Endothelial cell (in vitro differentiated cells): ENCODE measurements around the gene LRP1B. TPM values are rescaled to one million over a fixed set of nuclear protein-coding genes. Genes with fewer than 3 reads are reported as not detected.

Source experiments
- DNase-seq: peaks from one replicate; pipeline ENCODE4 v3.0.0; 2021; ENCODE audit warnings: low spot score
- H3K27ac Mint-ChIP-seq: one replicate; pipeline ENCODE4 v1.8.0; 2021; ENCODE audit warnings: mixed read lengths, inconsistent platforms; ENCODE audit not compliant: unreplicated experiment
- H3K27me3 Mint-ChIP-seq: one replicate; pipeline ENCODE4 v1.8.0; 2021; ENCODE audit warnings: mild to moderate bottlenecking, moderate library complexity, mixed read lengths, inconsistent platforms; ENCODE audit not compliant: unreplicated experiment
- H3K36me3 Mint-ChIP-seq: one replicate; pipeline ENCODE4 v1.8.0; 2021; ENCODE audit warnings: mild to moderate bottlenecking, low read depth, mixed read lengths, inconsistent platforms; ENCODE audit not compliant: unreplicated experiment
- H3K4me1 Mint-ChIP-seq: one replicate; pipeline ENCODE4 v1.8.0; 2021; ENCODE audit warnings: mild to moderate bottlenecking, mixed read lengths, inconsistent platforms; ENCODE audit not compliant: unreplicated experiment
- H3K4me3 Mint-ChIP-seq: one replicate; pipeline ENCODE4 v1.8.0; 2021; ENCODE audit warnings: mild to moderate bottlenecking, mixed read lengths, inconsistent platforms; ENCODE audit not compliant: unreplicated experiment
- H3K9me3 Mint-ChIP-seq: one replicate; pipeline ENCODE4 v1.8.0; 2021; ENCODE audit warnings: mixed read lengths, inconsistent platforms; ENCODE audit not compliant: unreplicated experiment
- CTCF ChIP-seq: fragments of 200-600 bp; sonication (generic); IDR thresholded peaks from one replicate; pipeline ENCODE4 v1.5.0; 2021; ENCODE audit warnings: antibody characterized with exemption; ENCODE audit not compliant: unreplicated experiment
- total RNA-seq: library from RNA; stranded (reverse); fragmentation: NEBNext Ultra II Directional; extraction: Animal tissue kit (Norgen Biotek cat#: 25700); gene quantifications from one replicate; pipeline ENCODE4 v1.2.1, GENCODE V29; 2021; ENCODE audit not compliant: unreplicated experiment

Gene LRP1B
- total RNA-seq, 1 donor from 2014 or later: 1.4 TPM

GRCh38 chr2:140205093-140205492 is 1925.7 kb downstream of the LRP1B start:
- Mint-ChIP-seq H3K4me1 (no peaks in the 10 kb centered on the region), H3K9me3 (no peaks in the 10 kb centered on the region), H3K27ac (no peak overlapping the region), H3K36me3 (no peaks in the 10 kb centered on the region), H3K27me3 (peaks cover 2% of the 10 kb centered on the region), H3K4me3 (no peak overlapping the region)
- DNase-seq: no peak
- TF ChIP-seq CTCF: no peak

GRCh38 chr2:140203347-140203746 is 1927.5 kb downstream of the LRP1B start:
- no peaks in the 10 kb centered on the region for H3K36me3 Mint-ChIP-seq
- H3K27me3 Mint-ChIP-seq: peaks cover 2% of the 10 kb centered on the region
- DNase-seq: no peak
- H3K4me1 Mint-ChIP-seq: no peaks in the 10 kb centered on the region
- no peak overlapping the region for H3K4me3 Mint-ChIP-seq
- H3K27ac Mint-ChIP-seq: no peak overlapping the region
- no peak for TF ChIP-seq CTCF
- no peaks in the 10 kb centered on the region for H3K9me3 Mint-ChIP-seq

GRCh38 chr2:140201572-140201971 is 1929.2 kb downstream of the LRP1B start:
- no peak overlapping the region for H3K27ac Mint-ChIP-seq
- H3K27me3 Mint-ChIP-seq: peaks cover 2% of the 10 kb centered on the region
- no peak overlapping the region for H3K4me3 Mint-ChIP-seq
- H3K36me3 Mint-ChIP-seq: no peaks in the 10 kb centered on the region
- no peaks in the 10 kb centered on the region for H3K9me3 Mint-ChIP-seq
- no peak for DNase-seq
- no peaks in the 10 kb centered on the region for H3K4me1 Mint-ChIP-seq
- TF ChIP-seq CTCF: no peak

GRCh38 chr2:140200764-140201163 is 1930.1 kb downstream of the LRP1B start:
- Mint-ChIP-seq H3K4me1 (no peaks in the 10 kb centered on the region), H3K4me3 (no peak overlapping the region), H3K9me3 (no peaks in the 10 kb centered on the region), H3K27ac (no peak overlapping the region), H3K36me3 (no peaks in the 10 kb centered on the region), H3K27me3 (peaks cover 2% of the 10 kb centered on the region)
- no peak for DNase-seq
- no peak for TF ChIP-seq CTCF

GRCh38 chr2:140200307-140200706 is 1930.5 kb downstream of the LRP1B start:
- Mint-ChIP-seq H3K27me3 (peaks cover 2% of the 10 kb centered on the region), H3K4me1 (no peaks in the 10 kb centered on the region), H3K27ac (no peak overlapping the region), H3K9me3 (no peaks in the 10 kb centered on the region), H3K36me3 (no peaks in the 10 kb centered on the region), H3K4me3 (no peak overlapping the region)
- no peak for TF ChIP-seq CTCF
- no peak for DNase-seq
